ENCODE data around the gene A2M. TPM values are rescaled to one million over a fixed set of nuclear protein-coding genes. Genes with fewer than 3 reads are reported as not detected.

Gene A2M
- total and polyA plus RNA-seq, 7 donors = 42.6 to 242 (median 86.0) TPM

- intact Hi-C loops (cut with DNase I) = no loop called here
- no peak for ATAC-seq
- H3K36me3 ChIP-seq (ENCODE audit: insufficient read depth in 1 of 2, low read depth in 1 of 2) = peaks cover 11 to 96% of the 10 kb centered on the region in 2 donors
- H3K27me3 ChIP-seq (ENCODE audit: insufficient read depth in 3 of 3, low read length in 2 of 3) = no peaks in the 10 kb centered on the region
- 67 to 91% (median 73%) methylated on average over 3 of the region's 3 CpGs for WGBS, 3 donors
- DNase-seq = no peak
- TF ChIP-seq CTCF (IDR thresholded peaks at IDR 0.05) = no peak
- no peak overlapping the region for H3K27ac ChIP-seq
- no peak overlapping the region for H3K4me3 ChIP-seq
- H3K4me1 ChIP-seq = no peaks in the 10 kb centered on the region
- no peaks in the 10 kb centered on the region for H3K9me3 ChIP-seq
Observed at GRCh38 chr12:9107542-9107873, 8.2 kb downstream of the A2M start.

- Histone ChIP-seq H3K9me3 (no peaks in the 10 kb centered on the region), H3K4me1 (no peaks in the 10 kb centered on the region), H3K27me3 (ENCODE audit: insufficient read depth in 3 of 3, low read length in 2 of 3) (no peaks in the 10 kb centered on the region), H3K36me3 (ENCODE audit: insufficient read depth in 1 of 2, low read depth in 1 of 2) (peaks cover 8 to 96% of the 10 kb centered on the region in 2 donors), H3K27ac (no peak overlapping the region), H3K4me3 (no peak overlapping the region)
- DNase-seq (no peak), ATAC-seq (no peak)
- no peak for TF ChIP-seq CTCF (IDR thresholded peaks at IDR 0.05)
- intact Hi-C loops (cut with DNase I) = no loop called here
- 82 to 91% (median 84%) methylated on average over 11 of the region's 11 CpGs for WGBS, 3 donors
Observed at GRCh38 chr12:9106610-9107541, 8.8 kb downstream of the A2M start.

- 75 to 88% (median 81%) methylated on average over 1 of the region's 1 CpG for WGBS, 3 donors
- intact Hi-C loops (cut with DNase I) = no loop called here
- H3K4me1 ChIP-seq = no peaks in the 10 kb centered on the region
Observed at GRCh38 chr12:9106067-9106466, 9.7 kb downstream of the A2M start.

GRCh38 chr12:9104767-9105423 lies 10.8 kb downstream of the A2M start:
- H3K36me3 ChIP-seq (ENCODE audit: insufficient read depth in 1 of 2, low read depth in 1 of 2) = peaks cover 8 to 96% of the 10 kb centered on the region in 2 donors
- H3K27me3 ChIP-seq (ENCODE audit: insufficient read depth in 3 of 3, low read length in 2 of 3) = no peaks in the 10 kb centered on the region
- no peaks in the 10 kb centered on the region for H3K4me1 ChIP-seq
- no peak for ATAC-seq
- no peak for TF ChIP-seq CTCF (IDR thresholded peaks at IDR 0.05)
- intact Hi-C loops (cut with DNase I) = loop anchor here in 1 of 2 donors (5.0 kb wide), 1 partner anchor 38 kb away; no protein-coding TSS in a partner anchor
- no peak overlapping the region for H3K4me3 ChIP-seq
- no peaks in the 10 kb centered on the region for H3K9me3 ChIP-seq
- no peak for DNase-seq
- H3K27ac ChIP-seq = no peak overlapping the region

More at GRCh38 chr12:9106067-9106466, 9.7 kb downstream of the A2M start:
- Histone ChIP-seq H3K4me3 (no peak overlapping the region), H3K27ac (no peak overlapping the region), H3K27me3 (ENCODE audit: insufficient read depth in 3 of 3, low read length in 2 of 3) (no peaks in the 10 kb centered on the region), H3K9me3 (no peaks in the 10 kb centered on the region), H3K36me3 (ENCODE audit: insufficient read depth in 1 of 2, low read depth in 1 of 2) (peaks cover 8 to 96% of the 10 kb centered on the region in 2 donors)
- ATAC-seq (no peak), DNase-seq (no peak)
- TF ChIP-seq CTCF (IDR thresholded peaks at IDR 0.05) = no peak
